GM11168 (cell line): ENCODE results near the gene BTBD2.

ENCODE experiments used
- in situ Hi-C: fragments of 300-500 bp; cut with MboI; formaldehyde crosslinking; loops from one replicate; pipeline ENCODE4 v1.12.0; 2022; ENCODE audit warnings: low sequenced_read_pairs; ENCODE audit not compliant: unreplicated experiment

BTBD2 gene

DNA sequence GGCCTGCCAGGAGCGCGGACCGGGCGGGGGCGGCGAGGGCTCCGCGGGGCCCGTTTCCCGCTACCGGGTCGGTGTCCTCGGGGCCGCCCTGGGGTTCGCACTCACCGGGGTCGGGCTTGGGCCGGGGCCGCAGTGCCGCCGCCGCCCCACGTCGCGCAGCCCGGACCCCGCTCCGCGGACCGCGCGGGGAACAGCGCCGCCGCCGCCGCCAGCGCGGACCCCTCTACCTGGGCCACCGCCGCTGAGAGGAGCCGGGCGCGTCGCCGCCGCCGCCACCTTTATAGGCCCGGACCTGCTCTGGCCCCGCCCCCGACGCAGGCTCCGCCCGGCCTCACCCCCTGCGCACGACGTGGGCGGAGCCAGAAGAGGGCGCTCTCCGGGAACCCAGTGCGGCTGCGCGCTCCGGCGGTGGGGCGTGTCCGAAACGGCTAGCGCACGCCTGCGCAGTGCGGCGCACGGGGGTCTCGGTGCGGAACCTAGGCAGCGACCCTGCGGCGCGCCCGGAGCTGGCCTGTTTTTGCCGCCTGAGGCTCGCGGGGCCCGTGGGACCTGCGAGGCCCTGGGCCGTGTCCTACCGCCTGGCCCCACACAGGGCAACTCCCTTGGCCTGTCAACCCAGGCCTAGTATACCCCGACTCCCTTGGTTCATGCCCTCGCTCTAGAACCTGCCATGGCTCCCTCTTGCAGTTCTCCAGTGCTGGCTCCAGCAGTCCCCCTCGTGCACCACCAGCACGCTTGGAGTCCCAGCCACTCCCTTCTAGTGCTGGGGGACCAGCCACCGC is 35.7 kb upstream of the BTBD2 start, which contains the start of gene MKNK2:
MKNK2 (minus strand) TSS at position 254 of the 782 bp plus-strand sequence. CDS start 393 bp downstream, outside the sequence.
- in situ Hi-C loops: no loop called here

DNA sequence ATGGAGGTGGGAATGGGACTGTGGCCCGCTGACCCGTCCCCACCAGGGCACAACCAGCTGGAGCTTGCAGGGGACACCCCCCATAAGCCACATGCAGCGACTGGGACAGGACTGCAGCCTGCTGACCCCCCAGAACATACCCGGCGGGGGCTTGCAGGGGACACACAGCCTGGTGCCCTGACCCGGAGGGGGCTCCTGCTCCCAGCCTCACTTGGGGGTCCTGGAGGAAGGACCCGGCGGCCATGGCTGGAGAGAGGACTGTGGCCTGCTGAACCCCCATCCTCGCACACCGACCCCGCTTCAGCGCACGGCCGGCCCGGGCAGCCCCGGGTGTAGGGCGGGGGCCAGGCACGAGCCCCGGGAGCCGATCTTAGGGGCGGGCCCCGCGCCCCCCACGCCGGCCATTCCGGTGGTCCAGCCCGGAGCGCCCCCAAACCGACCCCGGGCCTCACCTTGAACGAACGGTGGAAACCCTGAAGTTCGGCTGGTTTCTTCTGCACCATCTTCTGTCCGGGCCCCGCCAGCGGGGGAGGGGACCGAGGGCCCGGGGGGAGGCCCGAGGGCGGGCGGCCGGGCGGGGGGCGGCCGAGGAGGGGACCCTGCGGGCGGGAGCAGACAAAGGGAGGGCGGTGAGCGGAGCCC is 35.0 kb upstream of the BTBD2 start:
- in situ Hi-C loops: no loop called here

DNA sequence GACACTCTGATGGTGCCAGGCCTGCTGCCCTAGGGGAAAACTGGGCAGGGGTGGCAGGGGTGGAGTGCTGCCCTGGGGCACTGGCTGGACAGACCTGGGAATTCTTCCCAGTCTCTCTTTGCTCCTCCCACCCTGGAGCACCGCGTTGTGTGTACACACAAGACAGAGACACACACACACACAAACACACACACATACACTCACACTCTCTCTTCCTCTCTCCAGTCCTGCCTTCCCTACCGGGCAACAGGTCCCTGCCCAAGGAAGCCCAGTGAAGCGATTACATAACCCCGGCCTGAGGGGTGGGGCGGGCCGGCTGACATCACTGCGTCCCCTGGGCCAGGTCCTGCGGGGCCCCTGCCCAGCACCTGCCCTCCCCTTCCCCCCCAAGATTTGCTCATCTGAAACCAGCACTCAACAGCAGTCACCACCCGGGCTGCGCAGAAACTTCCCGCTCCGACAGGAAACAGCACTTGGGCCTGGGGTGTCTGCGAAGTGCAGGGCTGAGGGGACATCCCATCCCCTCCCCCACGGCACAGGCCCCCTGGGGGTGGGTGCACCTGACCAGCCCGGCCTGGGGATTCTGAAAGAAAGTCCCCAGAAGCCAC is 34.3 kb upstream of the BTBD2 start:
- in situ Hi-C loops: no loop called here

DNA sequence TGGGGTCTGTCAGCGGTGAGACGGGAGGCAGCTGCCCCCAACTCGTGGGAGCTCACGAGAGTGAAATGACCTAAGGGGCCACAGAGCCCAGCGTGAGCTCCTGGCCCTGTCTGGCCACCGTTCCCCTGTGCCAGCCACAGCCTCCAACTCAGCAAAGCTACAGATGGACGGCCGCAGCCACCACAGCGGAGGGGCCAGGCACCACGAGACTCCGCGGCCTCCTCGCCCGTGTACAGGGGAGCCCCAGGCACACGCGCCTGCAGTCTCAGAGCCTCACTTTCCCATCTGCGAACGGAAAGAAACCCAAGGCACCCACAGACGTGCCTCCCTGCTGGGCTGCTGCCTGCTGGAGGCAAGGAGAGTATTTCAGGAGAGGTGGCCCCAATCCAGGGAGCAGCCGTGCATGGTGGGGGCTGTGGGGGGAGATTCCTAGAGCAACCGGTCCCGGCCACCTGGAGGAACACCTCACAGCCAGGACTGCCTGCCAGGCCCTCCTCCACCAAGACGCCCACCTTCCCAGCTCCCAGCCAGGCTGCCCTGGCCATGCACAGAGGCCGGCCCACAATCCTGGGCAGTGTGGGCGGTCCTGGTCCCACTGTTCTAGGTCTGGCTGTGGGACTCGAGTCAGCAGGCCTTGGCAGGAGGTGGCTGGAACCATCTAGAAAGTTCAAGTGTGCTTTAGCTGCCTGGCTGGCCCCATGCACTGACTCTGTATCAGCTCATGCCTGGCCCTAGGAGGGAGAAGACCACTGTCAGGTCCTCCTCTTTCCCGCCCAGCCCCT is 33.6 kb upstream of the BTBD2 start:
- in situ Hi-C loops: no loop called here

DNA sequence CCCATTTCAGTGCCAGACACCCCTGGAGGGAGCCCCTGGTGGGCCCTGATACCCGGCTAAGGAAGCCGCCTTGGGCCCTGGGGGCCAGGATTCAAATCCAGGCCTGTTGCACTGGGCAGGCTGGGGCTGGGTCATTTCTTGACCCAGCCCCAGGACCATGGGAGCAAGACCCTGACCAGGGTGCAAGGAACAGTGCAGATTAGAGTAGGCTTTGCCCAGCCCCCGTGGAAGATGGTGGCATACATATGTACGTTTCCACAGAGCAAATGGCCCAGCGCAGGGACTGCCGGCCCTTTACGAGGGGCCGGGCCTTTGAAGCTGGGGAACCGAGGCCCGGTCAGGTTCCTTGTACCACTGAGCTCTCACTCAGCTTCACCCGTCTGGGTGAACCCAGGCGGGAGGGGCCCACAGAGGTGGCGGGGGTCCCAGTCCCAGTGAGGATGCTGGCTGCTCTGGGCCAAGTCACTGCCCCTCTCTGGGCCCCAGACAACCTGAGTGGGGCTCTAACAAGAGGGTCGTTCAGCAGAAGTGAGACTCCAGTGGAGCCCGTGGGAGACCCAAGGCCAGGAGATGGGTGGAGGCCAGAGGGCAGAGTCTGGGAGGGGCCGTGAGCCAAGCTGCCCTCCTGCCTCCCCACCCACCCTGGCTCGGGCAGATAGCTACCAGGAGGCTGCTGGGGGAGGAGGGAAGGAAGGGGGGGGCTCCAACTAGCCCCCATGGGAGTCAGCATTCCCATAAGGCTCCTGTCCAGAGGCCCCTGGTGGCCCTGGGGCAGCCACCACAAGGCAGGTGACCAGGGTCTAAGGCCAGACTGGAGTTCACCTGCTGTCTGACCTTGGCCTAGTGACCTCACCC is 32.8 kb upstream of the BTBD2 start:
- in situ Hi-C loops: no loop called here

DNA sequence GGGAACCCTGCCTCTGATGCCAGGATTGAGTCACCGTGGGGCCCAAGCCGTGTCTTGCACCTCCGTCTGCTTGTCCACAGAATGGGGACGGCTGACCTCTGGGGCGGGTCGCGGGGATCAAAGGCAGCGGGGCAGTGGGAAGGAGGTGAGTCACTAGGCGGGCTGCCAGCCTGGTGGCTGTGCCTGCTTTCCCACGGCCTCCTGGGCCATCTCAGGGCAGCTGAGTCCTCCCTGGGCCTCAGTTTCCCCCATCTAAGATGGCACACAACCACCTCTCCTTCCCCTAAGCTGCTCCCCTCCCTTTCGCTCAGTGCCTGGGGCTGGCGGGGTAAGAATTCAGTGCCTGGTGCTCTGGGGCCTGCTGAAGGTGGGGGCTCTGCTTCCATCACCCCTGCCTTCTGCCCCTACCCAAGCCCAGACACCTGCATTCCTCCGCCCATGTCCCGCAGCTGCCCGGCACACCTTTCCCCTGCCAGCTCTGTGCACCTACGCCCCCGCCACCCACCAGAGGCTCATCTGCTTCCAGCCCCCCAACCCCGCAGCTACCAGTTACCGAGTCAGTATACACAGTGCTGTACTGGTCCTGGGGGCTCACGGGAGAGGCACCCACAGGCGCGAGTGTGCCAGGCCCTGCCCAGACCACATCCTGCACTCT is 32.1 kb upstream of the BTBD2 start:
- in situ Hi-C loops: no loop called here

DNA sequence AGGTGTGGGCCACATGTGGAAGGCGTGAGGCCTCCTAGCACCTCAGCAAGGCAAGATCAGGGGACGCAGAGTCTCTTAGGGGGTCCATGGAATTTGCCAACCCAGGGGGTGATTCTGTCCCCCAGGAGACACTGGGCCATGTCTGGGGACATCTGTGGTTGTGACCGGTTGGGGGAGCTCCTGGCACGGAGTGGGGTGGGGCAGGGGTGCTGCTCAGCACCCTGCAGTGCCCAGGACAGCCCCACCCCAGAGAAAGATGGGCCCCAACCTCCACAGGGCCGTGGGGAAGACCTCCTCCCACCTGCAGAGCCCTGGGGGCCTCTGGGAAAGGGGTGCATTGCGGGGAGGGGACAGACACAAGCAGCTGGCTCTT is 31.5 kb upstream of the BTBD2 start:
- in situ Hi-C loops: no loop called here

DNA sequence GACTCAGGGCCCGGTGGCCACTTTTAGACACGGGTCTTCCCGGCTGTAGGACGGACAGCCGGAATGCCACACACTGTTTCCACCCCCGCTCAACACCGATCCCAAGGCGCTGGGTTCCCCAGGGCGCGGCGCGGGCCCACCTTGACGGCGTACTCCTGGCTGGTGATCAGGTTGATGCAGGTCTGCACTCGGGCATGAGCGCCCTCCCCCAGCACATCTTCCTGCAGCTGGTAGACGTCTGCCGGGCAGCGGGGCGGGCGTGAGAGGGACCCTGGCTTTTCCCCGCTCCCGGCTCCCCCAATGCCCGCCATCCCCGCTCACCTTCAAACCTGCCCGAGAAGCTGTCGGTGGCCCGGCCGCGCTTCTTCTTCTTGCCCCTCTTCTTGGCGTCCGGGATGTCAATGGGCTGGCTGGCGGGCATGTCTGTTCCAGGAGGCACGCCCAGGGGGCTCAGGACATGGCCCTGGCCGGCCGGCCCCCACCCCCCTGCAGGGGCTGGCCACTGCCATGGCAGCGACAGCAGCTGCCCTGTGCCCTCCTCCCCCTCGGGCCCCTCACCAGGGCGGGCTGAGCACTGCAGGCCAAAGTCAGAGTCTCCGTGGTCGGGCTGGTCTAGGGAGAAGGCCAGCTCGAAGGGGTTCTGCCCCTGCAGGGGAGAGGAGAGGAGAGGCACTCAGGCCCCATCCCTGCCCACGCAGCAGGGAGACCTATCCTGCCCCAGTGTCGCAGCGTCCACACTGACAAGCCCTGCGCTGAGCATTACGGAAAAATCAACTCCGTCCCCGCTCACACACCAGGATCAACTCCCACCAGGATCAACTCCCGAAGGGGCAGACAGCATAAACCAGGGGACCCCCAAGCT is 30.8 kb upstream of the BTBD2 start:
- in situ Hi-C loops: no loop called here

DNA sequence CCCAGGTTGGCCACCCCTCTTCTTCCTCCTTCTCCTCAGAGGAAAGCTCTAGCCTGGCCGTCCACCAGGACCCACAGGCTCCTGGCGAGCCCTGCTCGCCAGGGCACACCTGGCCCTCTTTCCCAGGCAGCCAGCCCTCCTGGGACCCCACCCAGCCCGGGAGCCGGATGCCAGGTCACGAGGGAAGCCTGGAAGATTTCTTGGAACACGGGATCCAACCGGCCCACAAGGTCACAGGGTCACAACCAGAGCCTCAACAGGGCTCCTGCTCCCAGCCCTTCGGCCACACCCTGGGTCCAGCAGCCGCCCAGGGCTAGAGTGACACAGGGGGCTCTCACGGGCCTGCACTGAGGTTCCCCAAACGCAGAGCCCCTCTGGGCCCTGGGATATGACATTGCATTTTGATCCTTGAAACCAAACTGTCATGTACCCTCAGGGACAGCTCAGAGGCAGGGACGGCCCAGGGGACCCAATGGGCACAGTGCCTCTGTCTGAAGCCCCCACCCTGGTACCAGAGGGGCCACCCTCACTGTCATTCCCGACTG is 30.1 kb upstream of the BTBD2 start:
- in situ Hi-C loops: no loop called here

DNA sequence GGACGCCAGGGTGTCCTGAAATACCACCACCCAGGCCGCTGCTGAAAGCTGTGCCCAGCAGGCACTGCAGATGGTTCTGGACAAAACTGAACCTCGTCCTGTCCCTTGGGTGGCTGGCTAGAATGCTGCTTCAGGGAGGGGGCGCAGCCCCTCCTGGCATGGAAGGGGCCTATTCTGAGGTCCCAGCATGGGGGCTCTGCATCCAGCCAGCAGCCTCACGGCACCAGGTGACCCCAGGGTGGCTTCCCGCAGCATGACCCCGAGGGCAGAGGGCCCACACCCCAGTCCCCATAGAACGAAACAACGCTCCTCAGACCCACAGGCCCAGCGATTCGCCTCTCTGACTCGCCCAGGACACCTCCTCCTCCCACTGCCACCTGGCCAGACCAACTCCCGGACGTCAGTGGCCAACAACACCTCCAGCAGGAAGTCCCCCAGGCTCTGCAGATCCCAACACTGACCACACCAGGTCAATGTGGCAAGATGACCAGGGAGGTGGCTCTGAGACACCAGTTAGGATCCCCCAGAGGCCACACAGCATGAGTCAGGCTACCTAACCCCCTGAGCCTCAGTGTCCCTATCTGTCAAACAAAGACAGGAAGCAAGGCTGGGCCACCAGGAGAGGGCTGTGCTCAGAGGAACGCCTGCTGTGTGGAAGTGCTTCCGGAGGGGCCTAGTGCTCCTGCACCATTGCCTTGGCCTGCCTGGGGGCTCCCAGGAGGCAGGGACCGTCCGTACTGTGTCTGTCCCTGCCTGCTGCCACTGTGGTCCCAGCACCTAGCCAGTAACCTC is 29.4 kb upstream of the BTBD2 start:
- in situ Hi-C loops: no loop called here

DNA sequence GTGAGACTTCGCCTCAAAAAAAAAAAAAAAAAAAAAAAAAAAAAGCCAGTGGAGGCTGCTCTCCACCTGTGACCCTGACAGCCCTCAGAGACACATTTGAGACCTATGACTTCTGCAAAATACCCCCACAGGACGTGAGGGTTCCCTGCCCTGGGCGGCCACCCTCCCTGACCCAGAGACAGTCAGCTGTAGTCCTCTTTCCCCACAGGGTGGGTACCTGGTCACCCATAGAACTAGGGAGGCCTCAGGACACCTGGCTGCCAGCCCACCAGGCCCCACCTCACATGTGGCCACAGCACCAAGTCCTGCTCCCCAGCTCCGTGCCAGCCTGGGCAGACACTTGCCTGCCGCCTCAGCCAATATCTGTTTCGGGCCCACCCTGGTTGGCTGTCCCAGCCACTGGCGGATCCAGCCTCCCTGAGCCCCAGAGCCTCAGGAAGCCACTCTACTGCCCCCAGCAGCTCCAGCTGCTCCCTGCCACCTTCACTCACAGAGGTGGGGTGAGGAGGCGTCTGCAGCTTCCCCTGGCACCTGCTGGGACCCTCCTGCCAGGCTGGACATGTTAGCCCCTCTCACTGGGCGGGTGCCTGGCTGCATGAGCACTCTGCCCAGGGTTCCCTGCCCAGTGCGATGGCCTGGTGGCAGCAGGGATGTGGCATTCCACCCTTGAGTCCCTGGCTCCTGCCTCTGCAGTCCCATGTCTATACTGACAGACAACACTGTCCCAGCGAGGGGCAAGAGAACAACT is 28.6 kb upstream of the BTBD2 start:
- in situ Hi-C loops: no loop called here

DNA sequence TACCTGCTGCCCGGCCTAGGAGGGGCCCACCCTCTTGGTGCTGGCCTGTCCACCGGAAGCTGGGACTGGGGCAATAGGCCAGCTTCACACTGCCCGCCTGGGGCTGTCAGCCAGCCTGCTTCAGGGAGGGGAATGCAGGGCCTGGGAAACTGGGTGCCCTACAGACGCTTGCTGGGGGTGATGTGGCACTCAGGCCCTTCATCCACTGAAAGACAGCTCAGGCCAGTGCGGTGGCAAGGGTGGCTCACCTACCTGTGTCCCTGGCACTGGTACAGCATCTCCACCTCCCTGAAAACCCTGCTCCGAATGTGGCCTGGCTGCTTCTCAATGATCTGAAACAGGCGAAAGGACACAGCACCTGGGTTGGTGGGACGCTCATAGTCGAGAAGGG is 27.7 kb upstream of the BTBD2 start:
- in situ Hi-C loops: no loop called here

DNA sequence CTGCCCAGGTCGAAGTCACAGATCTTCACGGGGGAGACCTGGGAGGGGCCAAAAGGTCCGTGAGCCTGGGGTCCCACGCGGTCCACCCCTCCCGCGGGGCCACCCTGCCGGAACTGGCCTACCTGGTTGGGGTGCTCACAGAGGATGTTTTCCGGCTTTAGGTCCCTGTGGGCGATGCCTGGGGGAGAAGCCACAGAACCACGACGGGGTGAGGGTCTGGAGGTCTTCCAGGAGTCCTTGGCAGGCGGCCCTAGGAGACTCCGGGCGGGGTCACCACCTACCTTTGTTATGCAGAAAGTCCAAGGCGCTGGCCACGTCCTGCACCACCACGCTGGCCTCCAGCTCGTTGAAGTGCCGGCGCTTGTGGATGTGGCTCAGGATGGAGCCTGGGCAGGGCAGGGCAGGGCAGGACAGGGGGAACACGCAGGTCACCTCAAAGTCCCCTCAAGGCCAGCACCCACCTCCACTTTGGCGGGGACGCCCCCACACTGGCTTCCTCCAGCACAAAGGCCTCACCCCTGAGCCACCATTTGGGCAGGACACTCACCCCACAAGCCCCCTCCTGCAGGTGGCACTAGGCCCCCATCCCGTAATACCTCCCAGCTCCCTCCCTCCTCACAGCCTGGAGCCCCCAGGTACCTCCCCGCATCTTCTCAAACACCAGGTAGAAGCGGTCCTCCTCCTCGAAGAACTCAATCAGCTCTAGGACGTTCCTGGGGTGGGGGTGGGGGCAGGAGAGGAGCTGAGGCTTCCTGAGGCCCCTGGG is 27.2 kb upstream of the BTBD2 start:
- in situ Hi-C loops: no loop called here

DNA sequence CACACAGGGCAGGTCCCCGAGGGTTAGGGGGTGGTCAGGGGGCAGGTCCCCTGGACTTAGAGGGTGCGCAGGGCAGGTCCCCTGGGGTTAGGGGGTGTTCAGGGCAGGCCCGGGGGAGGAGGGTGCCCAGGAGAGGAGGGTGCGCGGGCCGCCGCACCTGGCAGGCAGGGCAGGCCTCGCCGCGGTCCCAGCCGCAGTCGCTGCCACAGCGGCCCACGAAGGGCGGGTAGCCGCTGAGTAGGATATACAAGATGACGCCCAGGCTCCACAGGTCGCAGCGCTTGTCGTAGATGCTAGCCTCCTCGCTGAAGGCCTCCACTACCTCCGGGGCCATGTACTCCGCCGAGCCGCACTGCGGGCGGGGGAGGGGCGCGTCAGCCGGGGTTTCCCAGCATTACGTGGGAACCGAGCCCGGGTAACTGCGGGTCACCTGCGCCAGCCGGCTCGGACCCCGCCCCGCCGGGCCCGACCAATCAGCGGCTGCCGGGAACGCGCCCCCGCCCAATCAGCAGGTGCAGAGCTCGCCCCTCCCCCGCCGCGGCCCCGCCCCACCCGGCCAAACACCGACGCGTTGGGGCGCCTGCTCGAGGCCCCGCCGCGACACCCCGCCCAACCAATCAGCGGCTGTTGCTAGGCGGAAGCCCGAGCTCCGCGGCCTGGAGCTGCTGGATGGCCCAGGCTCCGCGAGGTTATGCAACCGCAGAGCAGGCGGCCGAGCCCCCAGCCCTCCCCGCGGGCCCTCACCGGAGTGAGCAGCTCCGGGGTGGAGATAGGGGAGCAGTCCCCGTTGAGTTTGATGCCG is 26.4 kb upstream of the BTBD2 start:
- in situ Hi-C loops: no loop called here

DNA sequence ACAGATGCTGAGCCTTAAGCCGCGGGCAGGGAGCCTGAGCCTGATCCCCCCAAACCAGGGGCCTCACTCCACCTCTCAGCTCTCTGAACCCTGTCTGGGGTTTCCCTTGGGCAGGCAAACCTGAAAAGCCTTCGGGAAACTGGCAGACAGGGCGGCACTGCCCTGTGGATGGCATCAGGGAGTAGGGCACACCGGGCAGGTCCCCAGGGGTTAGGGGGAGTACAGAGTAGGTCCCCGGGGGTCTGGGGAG is 25.8 kb upstream of the BTBD2 start:
- in situ Hi-C loops: no loop called here
